Panc1 (cell line): ENCODE data around the gene TIMM23B.
"Not testable (repeated sequence)": the region's sequence is repeated elsewhere in the genome, so short reads cannot be mapped to it uniquely, and the experiment has no call there.

Source experiments
- POLR2AphosphoS5 ChIP-seq: IDR thresholded peaks from 2 replicates; pipeline ENCODE4 v1.6.1; 2012; ENCODE audit warnings: mild to moderate bottlenecking, low read depth, low read length, moderate library complexity
- TCF7L2 ChIP-seq: IDR thresholded peaks from 2 replicates; pipeline ENCODE4 v1.6.1; 2011; ENCODE audit warnings: mild to moderate bottlenecking, low read depth, low read length, inconsistent platforms
- TF ChIP-seq, protein P1 (sequence below): fragments of 450-650 bp; IDR thresholded peaks from 2 replicates; pipeline ENCODE4 v1.5.1; 2017; ENCODE audit warnings: mild to moderate bottlenecking

DNA sequence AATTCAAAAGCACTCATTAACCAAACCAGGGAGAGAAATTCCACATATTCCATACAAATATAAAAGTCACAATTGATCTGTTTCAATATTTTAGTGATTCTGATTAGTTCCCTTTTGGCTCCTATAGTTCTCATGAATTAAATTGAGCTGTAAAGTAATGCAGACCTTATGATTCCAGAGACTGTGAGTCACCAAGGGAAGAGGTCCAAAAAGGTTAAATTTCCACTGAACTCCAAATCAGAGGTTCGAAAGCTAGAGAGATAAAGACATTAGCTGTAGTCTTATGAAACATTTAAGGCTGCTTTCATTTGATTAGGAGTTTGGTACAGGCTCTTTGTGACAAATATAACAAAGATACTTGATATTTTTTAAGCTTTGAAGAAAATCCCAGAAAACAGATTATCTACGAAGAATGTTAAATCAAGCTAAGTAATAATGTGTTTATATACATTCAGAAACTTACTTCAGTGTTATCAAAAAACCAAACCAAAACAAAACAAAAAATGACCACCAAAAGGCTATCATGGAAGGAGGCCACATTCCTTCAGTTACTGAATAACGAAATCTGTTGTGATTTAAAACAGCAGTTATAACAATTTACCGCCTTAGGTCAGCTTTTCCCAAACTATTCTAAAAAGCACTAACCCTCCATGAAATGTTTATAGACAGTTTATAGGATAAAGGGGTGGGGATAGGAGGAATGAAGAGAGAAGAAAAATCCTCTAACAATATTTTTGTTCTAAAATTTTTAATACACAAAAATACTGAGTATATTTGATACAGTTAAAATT is 33.4 kb upstream of the TIMM23B start:
- TF ChIP-seq, protein P1, sequence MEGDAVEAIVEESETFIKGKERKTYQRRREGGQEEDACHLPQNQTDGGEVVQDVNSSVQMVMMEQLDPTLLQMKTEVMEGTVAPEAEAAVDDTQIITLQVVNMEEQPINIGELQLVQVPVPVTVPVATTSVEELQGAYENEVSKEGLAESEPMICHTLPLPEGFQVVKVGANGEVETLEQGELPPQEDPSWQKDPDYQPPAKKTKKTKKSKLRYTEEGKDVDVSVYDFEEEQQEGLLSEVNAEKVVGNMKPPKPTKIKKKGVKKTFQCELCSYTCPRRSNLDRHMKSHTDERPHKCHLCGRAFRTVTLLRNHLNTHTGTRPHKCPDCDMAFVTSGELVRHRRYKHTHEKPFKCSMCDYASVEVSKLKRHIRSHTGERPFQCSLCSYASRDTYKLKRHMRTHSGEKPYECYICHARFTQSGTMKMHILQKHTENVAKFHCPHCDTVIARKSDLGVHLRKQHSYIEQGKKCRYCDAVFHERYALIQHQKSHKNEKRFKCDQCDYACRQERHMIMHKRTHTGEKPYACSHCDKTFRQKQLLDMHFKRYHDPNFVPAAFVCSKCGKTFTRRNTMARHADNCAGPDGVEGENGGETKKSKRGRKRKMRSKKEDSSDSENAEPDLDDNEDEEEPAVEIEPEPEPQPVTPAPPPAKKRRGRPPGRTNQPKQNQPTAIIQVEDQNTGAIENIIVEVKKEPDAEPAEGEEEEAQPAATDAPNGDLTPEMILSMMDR = not testable (repeated sequence)
- TF ChIP-seq POLR2AphosphoS5, TCF7L2: not testable (repeated sequence)
